ENCODE results near the gene CCR2. TPM values are rescaled to one million over a fixed set of nuclear protein-coding genes. Genes with fewer than 3 reads are reported as not detected.

The CCR2 gene
- total and polyA plus RNA-seq, 12 donors = 0.30 to 5.6 (median 0.80) TPM

DNA sequence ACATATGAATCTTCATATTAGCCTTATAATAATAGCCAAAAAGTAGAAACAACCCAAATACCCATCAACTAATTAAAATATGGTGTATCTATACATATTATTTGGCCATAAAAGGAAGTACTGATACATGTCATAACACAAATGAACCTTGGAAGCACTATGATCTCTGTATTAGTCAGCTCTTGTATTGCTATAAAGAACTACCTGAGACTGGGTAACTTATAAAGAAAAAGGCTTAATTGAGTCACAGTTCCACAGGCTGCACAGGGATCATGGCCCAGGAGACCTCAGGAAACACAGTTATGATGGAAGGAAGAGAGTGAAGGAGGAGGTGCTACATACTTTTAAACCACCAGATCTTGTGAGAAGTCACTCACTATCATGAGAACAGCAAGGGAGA, 16.0 kb upstream of the CCR2 start:
- Histone ChIP-seq H3K36me3 (replicated peaks in 1 of 2) (no peaks in the 10 kb centered on the region), H3K4me3 (no peak overlapping the region), H3K9me3 (replicated peaks in 1 of 3) (peaks cover 0 to 6% (median 0%) of the 10 kb centered on the region in 3 donors), H3K4me1 (replicated peaks in 1 of 2) (no peaks in the 10 kb centered on the region), H3K27me3 (no peaks in the 10 kb centered on the region), H3K27ac (no peak overlapping the region)
- no peak for TF ChIP-seq CTCF (IDR thresholded peaks at IDR 0.05)
- no peak for TF ChIP-seq POLR2A (IDR thresholded peaks at IDR 0.05)
- no peak for DNase-seq
- intact Hi-C loops (cut with DNase I) = no loop called here

GRCh38 chr3:46338840-46339239, 15.1 kb upstream of the CCR2 start:
- Histone ChIP-seq H3K9me3 (replicated peaks in 1 of 3) (peaks cover 0 to 6% (median 0%) of the 10 kb centered on the region in 3 donors), H3K4me1 (replicated peaks in 1 of 2) (no peaks in the 10 kb centered on the region), H3K4me3 (no peak overlapping the region), H3K27ac (no peak overlapping the region), H3K27me3 (no peaks in the 10 kb centered on the region), H3K36me3 (replicated peaks in 1 of 2) (no peaks in the 10 kb centered on the region)
- TF ChIP-seq POLR2A (IDR thresholded peaks at IDR 0.05) (no peak), CTCF (IDR thresholded peaks at IDR 0.05) (no peak)
- intact Hi-C loops (cut with DNase I) = no loop called here
- WGBS, 4 donors = 78 to 85% (median 81%) methylated on average over 1 of the region's 1 CpG
- DNase-seq = no peak

- 64 to 74% (median 70%) methylated on average over 4 of the region's 4 CpGs for WGBS, 4 donors
- Histone ChIP-seq H3K27me3 (peaks cover 4% of the 10 kb centered on the region), H3K4me3 (no peak overlapping the region), H3K4me1 (replicated peaks in 1 of 2) (no peaks in the 10 kb centered on the region), H3K36me3 (replicated peaks in 1 of 2) (no peaks in the 10 kb centered on the region), H3K27ac (no peak overlapping the region), H3K9me3 (replicated peaks in 1 of 3) (no peaks in the 10 kb centered on the region)
- intact Hi-C loops (cut with DNase I) = no loop called here
- TF ChIP-seq CTCF (IDR thresholded peaks at IDR 0.05) = no peak
- no peak for TF ChIP-seq POLR2A (IDR thresholded peaks at IDR 0.05)
- DNase-seq = no peak
Measured at GRCh38 chr3:46344476-46344875, 9.4 kb upstream of the CCR2 start.

DNA sequence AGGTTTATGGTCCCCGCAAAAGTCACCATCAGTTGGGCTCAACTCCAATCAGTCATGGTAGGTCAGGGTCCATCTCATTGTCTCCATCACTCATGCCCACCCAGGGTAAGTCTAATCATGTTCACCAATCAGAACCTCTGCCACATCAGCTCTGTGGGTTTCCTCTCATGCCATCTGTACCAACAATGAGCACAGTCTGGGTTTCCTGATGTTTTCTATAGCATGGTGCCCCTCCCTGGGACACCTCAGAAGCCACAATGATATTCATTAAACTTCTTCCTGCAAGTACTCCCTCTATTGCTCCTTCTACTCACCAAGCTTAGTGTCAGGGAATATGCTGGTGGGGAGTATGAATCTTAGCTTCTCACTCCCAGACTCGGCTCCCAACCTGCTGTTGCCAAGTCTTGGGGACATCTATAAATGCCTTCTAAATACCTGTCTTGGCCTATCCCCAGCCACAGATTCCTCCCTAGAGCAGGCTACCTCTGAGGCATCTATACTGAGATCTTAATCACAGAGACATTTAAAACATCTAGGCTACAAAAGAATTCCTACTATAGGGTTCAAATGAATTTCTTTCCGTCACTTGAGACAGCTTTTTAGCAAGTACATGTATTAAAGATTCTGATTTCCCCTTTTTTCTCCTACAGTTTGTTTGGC, 5.0 kb upstream of the CCR2 start:
- Histone ChIP-seq H3K9me3 (replicated peaks in 1 of 3) (no peaks in the 10 kb centered on the region), H3K36me3 (replicated peaks in 1 of 2) (no peaks in the 10 kb centered on the region), H3K4me1 (replicated peaks in 1 of 2) (peaks cover 0 to 3% of the 10 kb centered on the region in 2 donors), H3K4me3 (no peak overlapping the region), H3K27ac (no peak overlapping the region), H3K27me3 (peaks cover 8% of the 10 kb centered on the region)
- 81 to 82% (median 81%) methylated on average over 3 of the region's 3 CpGs for WGBS, 4 donors
- intact Hi-C loops (cut with DNase I) = no loop called here
- no peak for DNase-seq
- TF ChIP-seq POLR2A (IDR thresholded peaks at IDR 0.05) (no peak), CTCF (IDR thresholded peaks at IDR 0.05) (no peak)
